ENCODE data around the gene DNER. TPM values are rescaled to one million over a fixed set of nuclear protein-coding genes. Genes with fewer than 3 reads are reported as not detected.

DNER gene
- total and polyA plus RNA-seq, 10 of the 15 experiments (the other 5 are each of a cell fraction or from before 2014, with no cell fraction given) = 0.04 to 0.08 (median 0.07) TPM; not detected in 7

DNA sequence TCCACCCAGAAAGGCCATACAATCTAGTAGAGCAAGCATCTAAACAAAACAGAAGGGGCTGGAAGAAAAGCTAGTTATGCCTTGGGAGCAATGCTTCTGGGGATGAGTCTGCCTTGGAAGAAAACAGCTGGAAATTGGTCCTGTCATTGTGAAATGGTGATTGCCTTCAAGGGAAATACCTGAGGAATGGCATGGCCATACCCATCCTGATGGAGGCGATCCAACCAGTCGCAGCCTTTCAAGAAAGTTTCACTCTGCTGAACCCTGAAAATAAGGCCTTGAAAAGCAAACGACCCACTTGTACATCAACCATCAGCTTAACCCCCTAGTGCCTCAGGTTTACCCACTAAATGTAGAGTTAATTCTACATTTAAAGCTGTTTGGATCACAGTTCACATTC lies 370.7 kb downstream of the DNER start:
- CTCF ChIA-PET = no interaction called here
- ATAC-seq = no peak
- RAD21 ChIA-PET (ENCODE audit: unreplicated experiment) = interaction anchor here (0.9 kb wide), 1 partner anchor 243 kb away, joined by 3 read pairs; no protein-coding TSS in a partner anchor
- in situ Hi-C loops (cut with MboI) (no loop called here), intact Hi-C loops (cut with micrococcal nuclease; ENCODE audit: unreplicated experiment) (loop anchor here (5.0 kb wide), 1 partner anchor 244 kb away; no protein-coding TSS in a partner anchor)
- Histone ChIP-seq H3K79me2 (ENCODE audit: control insufficient read depth, insufficient read depth, low read length) (no peaks in the 10 kb centered on the region), H2AFZ (ENCODE audit: control insufficient read depth, low read depth, low read length) (no peak overlapping the region), H4K20me1 (ENCODE audit: control insufficient read depth, insufficient read depth) (no peaks in the 10 kb centered on the region; the same call in 1 of the 2 replicates), H3K9me3 (replicated peaks; ENCODE audit: control insufficient read depth, insufficient read depth, low read length) (no peaks in the 10 kb centered on the region), H3K4me3 (no peak overlapping the region), H3K4me2 (ENCODE audit: control insufficient read depth, insufficient read depth) (no peak overlapping the region), H3K4me1 (ENCODE audit: control insufficient read depth, insufficient read depth, low read length) (no peaks in the 10 kb centered on the region), H3K36me3 (ENCODE audit: control insufficient read depth in 2 of 2, insufficient read depth in 2 of 2, low read length in 1 of 2) (no peaks in the 10 kb centered on the region), H3K9ac (ENCODE audit: control insufficient read depth, insufficient read depth, low read length) (no peak overlapping the region), H3K27ac (ENCODE audit: control insufficient read depth, insufficient read depth) (no peak overlapping the region), H3K27me3 (replicated peaks in 1 of 2; ENCODE audit: control insufficient read depth in 2 of 2, insufficient read depth in 2 of 2, low read length in 1 of 2) (no peaks in the 10 kb centered on the region)
- DNase-seq (ENCODE audit: low read depth, low spot score) = no peak
- SMC1A ChIA-PET (ENCODE audit: uncharacterized antibody, unreplicated experiment) = no interaction called here
- TF ChIP-seq, protein P1, sequence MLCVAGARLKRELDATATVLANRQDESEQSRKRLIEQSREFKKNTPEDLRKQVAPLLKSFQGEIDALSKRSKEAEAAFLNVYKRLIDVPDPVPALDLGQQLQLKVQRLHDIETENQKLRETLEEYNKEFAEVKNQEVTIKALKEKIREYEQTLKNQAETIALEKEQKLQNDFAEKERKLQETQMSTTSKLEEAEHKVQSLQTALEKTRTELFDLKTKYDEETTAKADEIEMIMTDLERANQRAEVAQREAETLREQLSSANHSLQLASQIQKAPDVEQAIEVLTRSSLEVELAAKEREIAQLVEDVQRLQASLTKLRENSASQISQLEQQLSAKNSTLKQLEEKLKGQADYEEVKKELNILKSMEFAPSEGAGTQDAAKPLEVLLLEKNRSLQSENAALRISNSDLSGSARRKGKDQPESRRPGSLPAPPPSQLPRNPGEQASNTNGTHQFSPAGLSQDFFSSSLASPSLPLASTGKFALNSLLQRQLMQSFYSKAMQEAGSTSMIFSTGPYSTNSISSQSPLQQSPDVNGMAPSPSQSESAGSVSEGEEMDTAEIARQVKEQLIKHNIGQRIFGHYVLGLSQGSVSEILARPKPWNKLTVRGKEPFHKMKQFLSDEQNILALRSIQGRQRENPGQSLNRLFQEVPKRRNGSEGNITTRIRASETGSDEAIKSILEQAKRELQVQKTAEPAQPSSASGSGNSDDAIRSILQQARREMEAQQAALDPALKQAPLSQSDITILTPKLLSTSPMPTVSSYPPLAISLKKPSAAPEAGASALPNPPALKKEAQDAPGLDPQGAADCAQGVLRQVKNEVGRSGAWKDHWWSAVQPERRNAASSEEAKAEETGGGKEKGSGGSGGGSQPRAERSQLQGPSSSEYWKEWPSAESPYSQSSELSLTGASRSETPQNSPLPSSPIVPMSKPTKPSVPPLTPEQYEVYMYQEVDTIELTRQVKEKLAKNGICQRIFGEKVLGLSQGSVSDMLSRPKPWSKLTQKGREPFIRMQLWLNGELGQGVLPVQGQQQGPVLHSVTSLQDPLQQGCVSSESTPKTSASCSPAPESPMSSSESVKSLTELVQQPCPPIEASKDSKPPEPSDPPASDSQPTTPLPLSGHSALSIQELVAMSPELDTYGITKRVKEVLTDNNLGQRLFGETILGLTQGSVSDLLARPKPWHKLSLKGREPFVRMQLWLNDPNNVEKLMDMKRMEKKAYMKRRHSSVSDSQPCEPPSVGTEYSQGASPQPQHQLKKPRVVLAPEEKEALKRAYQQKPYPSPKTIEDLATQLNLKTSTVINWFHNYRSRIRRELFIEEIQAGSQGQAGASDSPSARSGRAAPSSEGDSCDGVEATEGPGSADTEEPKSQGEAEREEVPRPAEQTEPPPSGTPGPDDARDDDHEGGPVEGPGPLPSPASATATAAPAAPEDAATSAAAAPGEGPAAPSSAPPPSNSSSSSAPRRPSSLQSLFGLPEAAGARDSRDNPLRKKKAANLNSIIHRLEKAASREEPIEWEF (IDR thresholded peaks at IDR 0.05; ENCODE audit: insufficient replicate concordance, low read depth, low read length) = no peak
- TF ChIP-seq NFYA (IDR thresholded peaks at IDR 0.05; ENCODE audit: borderline replicate concordance, low read depth, low read length) (no peak), CHD4 (IDR thresholded peaks at IDR 0.05) (no peak), TCF7 (IDR thresholded peaks at IDR 0.05; ENCODE audit: borderline replicate concordance) (no peak), ZBED1 (IDR thresholded peaks at IDR 0.05; ENCODE audit: borderline replicate concordance) (no peak), TAF1 (IDR thresholded peaks at IDR 0.05; ENCODE audit: borderline replicate concordance, low read depth, low read length) (no peak), MTA3 (IDR thresholded peaks at IDR 0.05; ENCODE audit: borderline replicate concordance, low read length) (no peak), ETV6 (conservative IDR thresholded peaks at IDR 0.05 in 1 of 2, IDR thresholded peaks at IDR 0.05 in 1 of 2; ENCODE audit: borderline replicate concordance in 1 of 2, low read depth in 1 of 2) (no peak), RUNX3 (IDR thresholded peaks at IDR 0.05; ENCODE audit: low read length) (no peak)
- TF ChIP-seq, protein P2, sequence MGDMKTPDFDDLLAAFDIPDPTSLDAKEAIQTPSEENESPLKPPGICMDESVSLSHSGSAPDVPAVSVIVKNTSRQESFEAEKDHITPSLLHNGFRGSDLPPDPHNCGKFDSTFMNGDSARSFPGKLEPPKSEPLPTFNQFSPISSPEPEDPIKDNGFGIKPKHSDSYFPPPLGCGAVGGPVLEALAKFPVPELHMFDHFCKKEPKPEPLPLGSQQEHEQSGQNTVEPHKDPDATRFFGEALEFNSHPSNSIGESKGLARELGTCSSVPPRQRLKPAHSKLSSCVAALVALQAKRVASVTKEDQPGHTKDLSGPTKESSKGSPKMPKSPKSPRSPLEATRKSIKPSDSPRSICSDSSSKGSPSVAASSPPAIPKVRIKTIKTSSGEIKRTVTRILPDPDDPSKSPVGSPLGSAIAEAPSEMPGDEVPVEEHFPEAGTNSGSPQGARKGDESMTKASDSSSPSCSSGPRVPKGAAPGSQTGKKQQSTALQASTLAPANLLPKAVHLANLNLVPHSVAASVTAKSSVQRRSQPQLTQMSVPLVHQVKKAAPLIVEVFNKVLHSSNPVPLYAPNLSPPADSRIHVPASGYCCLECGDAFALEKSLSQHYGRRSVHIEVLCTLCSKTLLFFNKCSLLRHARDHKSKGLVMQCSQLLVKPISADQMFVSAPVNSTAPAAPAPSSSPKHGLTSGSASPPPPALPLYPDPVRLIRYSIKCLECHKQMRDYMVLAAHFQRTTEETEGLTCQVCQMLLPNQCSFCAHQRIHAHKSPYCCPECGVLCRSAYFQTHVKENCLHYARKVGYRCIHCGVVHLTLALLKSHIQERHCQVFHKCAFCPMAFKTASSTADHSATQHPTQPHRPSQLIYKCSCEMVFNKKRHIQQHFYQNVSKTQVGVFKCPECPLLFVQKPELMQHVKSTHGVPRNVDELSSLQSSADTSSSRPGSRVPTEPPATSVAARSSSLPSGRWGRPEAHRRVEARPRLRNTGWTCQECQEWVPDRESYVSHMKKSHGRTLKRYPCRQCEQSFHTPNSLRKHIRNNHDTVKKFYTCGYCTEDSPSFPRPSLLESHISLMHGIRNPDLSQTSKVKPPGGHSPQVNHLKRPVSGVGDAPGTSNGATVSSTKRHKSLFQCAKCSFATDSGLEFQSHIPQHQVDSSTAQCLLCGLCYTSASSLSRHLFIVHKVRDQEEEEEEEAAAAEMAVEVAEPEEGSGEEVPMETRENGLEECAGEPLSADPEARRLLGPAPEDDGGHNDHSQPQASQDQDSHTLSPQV (IDR thresholded peaks at IDR 0.05) = no peak
- WGBS (ENCODE audit: insufficient coverage, insufficient replicate concordance, low lambda C conversion rate, missing lambda C conversion rate) = 18% methylated on average over 3 of the region's 3 CpGs
- POLR2A ChIA-PET = no interaction called here
- FAIRE-seq = no peak
- BruUV-seq (replicated peaks) = no TSS peak
